Duodenal mucosa (tissue), 2 donors: ENCODE results near the gene ACVR2A.

Experiments used
- H3K27ac ChIP-seq: one replicate; pipeline ENCODE4 v1.7.0; 2013; ENCODE audit warnings: low read depth, low read length
- H3K27me3 ChIP-seq, 2 donors: one replicate each; pipeline ENCODE4 v1.7.0; 2013; ENCODE audit warnings: low read length in 2 of 2, control low read depth in 1 of 2; ENCODE audit not compliant: insufficient read depth in 2 of 2, control insufficient read depth in 1 of 2
- H3K36me3 ChIP-seq, 2 donors: one replicate each; pipeline ENCODE4 v1.7.0; 2013; ENCODE audit warnings: low read length in 2 of 2, control low read depth in 1 of 2; ENCODE audit not compliant: insufficient read depth in 2 of 2, control insufficient read depth in 1 of 2
- H3K4me1 ChIP-seq, 2 donors: one replicate each; pipeline ENCODE4 v1.7.0; 2013; ENCODE audit warnings: low read length in 2 of 2, control low read depth in 1 of 2; ENCODE audit not compliant: insufficient read depth in 2 of 2, control insufficient read depth in 1 of 2
- H3K4me3 ChIP-seq, 2 donors: one replicate each; pipeline ENCODE4 v1.7.0; 2013; ENCODE audit warnings: low read length in 2 of 2, low read depth in 1 of 2
- H3K9ac ChIP-seq, 2 donors: one replicate each; pipeline ENCODE4 v1.7.0; 2013; ENCODE audit warnings: low read length in 2 of 2, low read depth in 1 of 2
- H3K9me3 ChIP-seq, 2 donors: one replicate each; pipeline ENCODE4 v1.7.0; 2013; ENCODE audit warnings: low read length in 2 of 2, control low read depth in 1 of 2; ENCODE audit not compliant: control insufficient read depth in 1 of 2

ACVR2A gene

GRCh38 chr2:147879846-147880245 lies 35.0 kb downstream of the ACVR2A start:
- Histone ChIP-seq H3K27me3 (no peaks in the 10 kb centered on the region), H3K9me3 (no peaks in the 10 kb centered on the region), H3K9ac (no peak overlapping the region), H3K36me3 (no peaks in the 10 kb centered on the region), H3K27ac (no peak overlapping the region), H3K4me3 (no peak overlapping the region), H3K4me1 (peaks cover 17 to 31% of the 10 kb centered on the region in 2 donors)

DNA sequence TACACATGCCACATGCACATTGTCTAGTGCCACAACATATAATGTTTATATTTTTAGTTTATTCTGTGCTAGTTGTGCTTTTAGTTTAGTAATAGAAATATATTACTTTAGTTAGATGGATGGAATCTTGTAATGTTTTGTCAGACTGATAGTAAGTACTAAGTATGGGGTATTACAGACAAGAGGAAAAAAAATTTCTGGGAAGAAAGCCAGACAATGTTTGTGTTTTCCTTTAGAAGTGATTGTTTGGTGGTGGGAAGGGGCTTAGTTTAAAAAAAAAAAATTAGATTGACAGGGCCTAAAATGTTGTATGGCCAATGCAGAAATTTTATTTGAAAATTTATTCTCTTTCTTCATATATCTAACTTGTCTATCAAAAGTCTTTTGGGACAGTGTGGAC lies 37.8 kb downstream of the ACVR2A start:
- H3K36me3 ChIP-seq: no peaks in the 10 kb centered on the region
- no peak overlapping the region for H3K27ac ChIP-seq
- H3K27me3 ChIP-seq: no peaks in the 10 kb centered on the region
- no peaks in the 10 kb centered on the region for H3K9me3 ChIP-seq
- H3K9ac ChIP-seq: no peak overlapping the region
- no peak overlapping the region for H3K4me3 ChIP-seq
- peaks cover 10 to 20% of the 10 kb centered on the region in 2 donors for H3K4me1 ChIP-seq

- no peaks in the 10 kb centered on the region for H3K9me3 ChIP-seq
- no peak overlapping the region for H3K9ac ChIP-seq
- no peaks in the 10 kb centered on the region for H3K36me3 ChIP-seq
- H3K27ac ChIP-seq: no peak overlapping the region
- peaks cover 0 to 8% of the 10 kb centered on the region in 2 donors for H3K4me1 ChIP-seq
- no peak overlapping the region for H3K4me3 ChIP-seq
- no peaks in the 10 kb centered on the region for H3K27me3 ChIP-seq
These were observed 40.0 kb downstream of the ACVR2A start for GRCh38 chr2:147884830-147885229.

- H3K27ac ChIP-seq: no peak overlapping the region
- H3K9ac ChIP-seq: no peak overlapping the region
- H3K9me3 ChIP-seq: no peaks in the 10 kb centered on the region
- H3K36me3 ChIP-seq: no peaks in the 10 kb centered on the region
- H3K4me1 ChIP-seq: no peaks in the 10 kb centered on the region
- H3K4me3 ChIP-seq: no peak overlapping the region
- H3K27me3 ChIP-seq: no peaks in the 10 kb centered on the region
These were observed 41.3 kb downstream of the ACVR2A start for GRCh38 chr2:147886136-147886535.

- Histone ChIP-seq H3K9me3 (no peaks in the 10 kb centered on the region), H3K36me3 (no peaks in the 10 kb centered on the region), H3K4me1 (no peaks in the 10 kb centered on the region), H3K27me3 (no peaks in the 10 kb centered on the region), H3K27ac (no peak overlapping the region), H3K4me3 (no peak overlapping the region), H3K9ac (no peak overlapping the region)
These were observed 43.9 kb downstream of the ACVR2A start for GRCh38 chr2:147888680-147889079.

GRCh38 chr2:147904051-147904450 lies 59.2 kb downstream of the ACVR2A start:
- H3K27me3 ChIP-seq: no peaks in the 10 kb centered on the region
- H3K27ac ChIP-seq: no peak overlapping the region
- H3K4me1 ChIP-seq: peaks cover 0 to 4% of the 10 kb centered on the region in 2 donors
- H3K4me3 ChIP-seq: no peak overlapping the region
- H3K36me3 ChIP-seq: peaks cover 0 to 4% of the 10 kb centered on the region in 2 donors
- H3K9me3 ChIP-seq: no peaks in the 10 kb centered on the region
- H3K9ac ChIP-seq: no peak overlapping the region

DNA sequence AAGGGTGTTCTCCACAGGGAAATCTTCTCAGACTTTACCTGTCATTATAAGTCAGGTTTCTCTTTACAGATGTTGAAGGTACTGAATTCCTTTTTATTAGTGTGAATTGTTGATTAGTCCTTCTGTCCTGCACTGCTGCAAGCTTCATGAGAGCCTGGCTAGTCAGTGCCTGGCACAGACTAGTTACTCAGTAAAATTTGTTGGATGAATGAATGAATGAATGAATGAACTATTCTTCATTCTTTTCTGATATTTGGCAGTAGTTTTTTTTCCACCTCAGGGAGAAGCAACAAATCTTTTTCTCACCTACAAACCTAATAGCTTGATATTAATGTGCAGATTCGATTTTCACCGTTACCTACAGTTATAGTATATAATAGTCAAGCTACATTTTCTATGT lies 64.3 kb downstream of the ACVR2A start:
- Histone ChIP-seq H3K4me3 (no peak overlapping the region), H3K9me3 (no peaks in the 10 kb centered on the region), H3K9ac (no peak overlapping the region), H3K36me3 (no peaks in the 10 kb centered on the region), H3K4me1 (peaks cover 0 to 10% of the 10 kb centered on the region in 2 donors), H3K27me3 (no peaks in the 10 kb centered on the region), H3K27ac (no peak overlapping the region)

DNA sequence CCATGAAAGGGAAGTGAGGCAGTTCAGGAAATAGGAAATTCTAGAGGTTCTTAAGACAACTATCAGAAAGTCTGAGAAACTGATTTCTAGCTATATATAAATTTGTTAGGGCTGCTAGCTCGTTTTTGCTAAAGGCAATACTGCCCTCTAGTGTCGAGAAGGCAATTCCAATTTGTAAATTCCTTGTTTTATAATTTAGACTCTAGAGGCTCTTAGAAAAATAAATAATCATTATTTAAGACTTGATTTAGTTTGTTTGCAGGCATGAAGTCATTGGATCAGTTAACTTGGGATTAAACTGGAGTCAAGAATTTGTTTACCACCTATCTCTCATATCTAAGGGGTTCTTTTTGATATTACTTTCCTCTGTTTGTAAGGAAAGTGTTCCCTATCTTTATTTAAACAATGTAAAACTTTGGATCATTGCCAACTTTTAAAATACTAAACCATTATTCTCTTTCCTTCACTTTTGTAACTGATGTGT lies 66.2 kb downstream of the ACVR2A start:
- Histone ChIP-seq H3K36me3 (peaks cover 6 to 8% of the 10 kb centered on the region in 2 donors), H3K27me3 (no peaks in the 10 kb centered on the region), H3K9me3 (no peaks in the 10 kb centered on the region), H3K9ac (no peak overlapping the region), H3K27ac (no peak overlapping the region), H3K4me1 (peaks cover 0 to 9% of the 10 kb centered on the region in 2 donors), H3K4me3 (no peak overlapping the region)

DNA sequence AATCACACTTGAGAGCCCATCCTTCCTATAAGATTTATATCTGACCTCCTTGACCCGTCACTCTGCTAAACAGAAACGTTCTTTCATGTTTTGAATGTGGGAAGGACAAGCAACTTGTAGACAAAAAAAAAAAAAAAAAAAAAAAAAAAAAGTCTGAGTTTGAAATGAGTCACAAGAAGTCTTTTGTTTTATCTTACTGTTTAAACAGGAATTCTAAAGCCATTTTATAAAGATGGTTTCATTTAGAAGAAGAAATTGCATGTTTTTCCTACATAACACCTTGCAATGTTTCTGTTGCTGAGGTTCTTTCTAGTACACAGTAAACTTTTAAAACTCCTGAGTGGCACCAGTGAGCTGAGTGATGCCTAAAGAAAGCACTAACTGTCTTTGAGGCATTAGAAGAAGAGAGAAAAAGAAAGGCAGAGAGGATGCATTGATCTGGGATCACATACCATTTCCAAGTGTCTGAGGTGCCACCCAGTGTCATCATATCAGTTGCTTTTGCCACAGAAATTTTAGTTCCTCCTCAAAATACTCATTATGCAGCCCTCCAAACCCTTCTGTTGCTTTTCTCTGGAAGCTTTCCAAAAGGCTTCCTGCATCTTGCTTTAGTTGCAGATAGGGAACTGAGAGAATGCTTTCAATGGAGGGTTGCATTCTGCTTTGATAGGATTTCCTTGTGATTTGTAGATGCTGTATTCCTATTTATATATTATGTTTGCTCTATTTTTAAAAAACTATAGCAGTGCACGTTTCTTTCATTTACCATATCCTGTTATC lies 69.1 kb downstream of the ACVR2A start:
- Histone ChIP-seq H3K36me3 (peaks cover 8 to 19% of the 10 kb centered on the region in 2 donors), H3K4me3 (no peak overlapping the region), H3K27ac (no peak overlapping the region), H3K9ac (no peak overlapping the region), H3K9me3 (no peaks in the 10 kb centered on the region), H3K27me3 (no peaks in the 10 kb centered on the region), H3K4me1 (peaks cover 0 to 9% of the 10 kb centered on the region in 2 donors)

GRCh38 chr2:147916067-147916466 lies 71.2 kb downstream of the ACVR2A start:
- Histone ChIP-seq H3K27ac (no peak overlapping the region), H3K4me3 (no peak overlapping the region), H3K9me3 (no peaks in the 10 kb centered on the region), H3K27me3 (no peaks in the 10 kb centered on the region), H3K36me3 (peaks cover 8 to 19% of the 10 kb centered on the region in 2 donors), H3K4me1 (peaks cover 0 to 2% of the 10 kb centered on the region in 2 donors), H3K9ac (no peak overlapping the region)
